HepG2 (cell line): Measurements from ENCODE around the gene RREB1. TPM values are rescaled to one million over a fixed set of nuclear protein-coding genes. Genes with fewer than 3 reads are reported as not detected.
A peak's percentile ranks its signal among the peaks of the same experiment; 100 is the strongest.

Source experiments
- ATF6 ChIP-seq: sonication (generic); formaldehyde crosslinking; conservative IDR thresholded peaks from 2 replicates; pipeline ENCODE4 v1.4.0; 2020; ENCODE audit warnings: missing genetic modification reagents
- BRCA1 ChIP-seq: sonication (generic); formaldehyde crosslinking; IDR thresholded peaks from 2 replicates; pipeline ENCODE4 v1.4.0; 2020; ENCODE audit warnings: missing genetic modification reagents
- GPBP1L1 ChIP-seq: sonication (generic); formaldehyde crosslinking; IDR thresholded peaks from 2 replicates; pipeline ENCODE4 v1.5.0; 2020; ENCODE audit warnings: mild to moderate bottlenecking, missing genetic modification reagents
- HDAC6 ChIP-seq: fragments of 200-600 bp; sonication (generic); IDR thresholded peaks from 2 replicates; pipeline ENCODE4 v1.7.0; 2017; ENCODE audit warnings: mild to moderate bottlenecking, antibody characterized with exemption, low read length, low read depth
- MATR3 ChIP-seq: sonication (generic); formaldehyde crosslinking; IDR thresholded peaks from 2 replicates; pipeline ENCODE4 v1.4.0; 2020; ENCODE audit warnings: missing genetic modification reagents
- MTA1 ChIP-seq: sonication (generic); formaldehyde crosslinking; IDR thresholded peaks from 2 replicates; pipeline ENCODE4 v1.4.0; 2020; ENCODE audit warnings: missing genetic modification reagents, mild to moderate bottlenecking, borderline replicate concordance
- PHF21A ChIP-seq: sonication (generic); formaldehyde crosslinking; IDR thresholded peaks from 2 replicates; pipeline ENCODE4 v1.5.0; 2020; ENCODE audit warnings: mild to moderate bottlenecking, missing genetic modification reagents
- PPARG ChIP-seq: conservative IDR thresholded peaks from 2 replicates; pipeline ENCODE4 v1.6.1; 2016; ENCODE audit warnings: missing biosample characterization, missing genetic modification reagents
- PRDM10 ChIP-seq: sonication (generic); formaldehyde crosslinking; IDR thresholded peaks from 2 replicates; pipeline ENCODE4 v1.4.0; 2020; ENCODE audit warnings: low read depth, missing genetic modification reagents
- PTBP1 ChIP-seq: fragments of 200-400 bp; formaldehyde crosslinking; IDR thresholded peaks from 2 replicates; pipeline ENCODE4 v1.6.1; 2018; ENCODE audit warnings: low read length, low read depth; ENCODE audit not compliant: poor library complexity, severe bottlenecking
- RAD21 ChIP-seq: fragments of 450-650 bp; formaldehyde crosslinking; IDR thresholded peaks from 2 replicates; pipeline ENCODE4 v1.5.0; 2020; ENCODE audit warnings: mild to moderate bottlenecking
- TAF1 ChIP-seq: sonication (generic); formaldehyde crosslinking; IDR thresholded peaks from 2 replicates; pipeline ENCODE4 v1.4.0; 2020; ENCODE audit warnings: missing genetic modification reagents
- YEATS4 ChIP-seq: sonication (generic); formaldehyde crosslinking; IDR thresholded peaks from 2 replicates; pipeline ENCODE4 v1.4.0; 2020; ENCODE audit warnings: missing genetic modification reagents, borderline replicate concordance
- ZFP62 ChIP-seq: sonication (generic); formaldehyde crosslinking; IDR thresholded peaks from 2 replicates; pipeline ENCODE4 v1.4.0; 2020; ENCODE audit warnings: missing genetic modification reagents
- ZMYM3 ChIP-seq: sonication (generic); formaldehyde crosslinking; IDR thresholded peaks from 2 replicates; pipeline ENCODE4 v1.5.1; 2020; ENCODE audit warnings: mild to moderate bottlenecking, missing genetic modification reagents
- ZNF24 ChIP-seq: fragments of 450-650 bp; IDR thresholded peaks from 2 replicates; pipeline ENCODE4 v1.6.1; 2017; ENCODE audit warnings: antibody characterized with exemption, mild to moderate bottlenecking
- ZNF275 ChIP-seq: sonication (generic); formaldehyde crosslinking; IDR thresholded peaks from 2 replicates; pipeline ENCODE4 v1.8.0; 2022; ENCODE audit warnings: missing genetic modification reagents, mild to moderate bottlenecking, inconsistent platforms, borderline replicate concordance
- ZNF776 ChIP-seq: sonication (generic); formaldehyde crosslinking; IDR thresholded peaks from 2 replicates; pipeline ENCODE4 v1.4.0; 2020; ENCODE audit warnings: mild to moderate bottlenecking, missing genetic modification reagents
- ZNF780A ChIP-seq: sonication (generic); formaldehyde crosslinking; IDR thresholded peaks from 2 replicates; pipeline ENCODE4 v1.8.0; 2022; ENCODE audit warnings: mild to moderate bottlenecking, missing genetic modification reagents, moderate library complexity
- ZNF841 ChIP-seq: sonication (generic); formaldehyde crosslinking; IDR thresholded peaks from 2 replicates; pipeline ENCODE4 v1.8.1; 2023; ENCODE audit warnings: missing genetic modification reagents, borderline replicate concordance
- polyA plus RNA-seq, 8 experiments: library from polyadenylated mRNA; depleted of rRNA in 3 of 8; stranded (reverse) in 7 of 8; unstranded in 1 of 8; fragments of >200 nt; fragmentation: Illumina TruSeq in 4 of 8; extraction: Trizol in 4 of 8; gene quantifications; 2 replicates each; pipeline versions ENCODE4 v1.2.1 to v1.2.3, GENCODE V29; 2011 to 2016; ENCODE audit warnings: low read depth in 4 of 8, missing spikeins in 1 of 8, mixed read lengths in 1 of 8; ENCODE audit not compliant: insufficient read depth in 1 of 8
- total RNA-seq, 5 experiments: library from RNA; depleted of rRNA; stranded (reverse); fragments of >200 nt; fragmentation: Illumina TruSeq; extraction: Trizol; gene quantifications; 2 replicates each; pipeline ENCODE4 v1.2.3, GENCODE V29; 2016; ENCODE audit warnings: low read depth in 1 of 5

RREB1 gene
- total and polyA plus RNA-seq, 2 of the 13 experiments (the other 11 are each of a cell fraction or from before 2014, with no cell fraction given) = 6.1 to 23.2 TPM

GRCh38 chr6:7241709-7242645, 134.2 kb downstream of the RREB1 start (continued):
- TF ChIP-seq PRDM10 (CRISPR knock-in tag) (peak; percentile 47; the same call in 1 of the 2 replicates), MATR3 (CRISPR knock-in tag) (no peak), PTBP1 (no peak), ZNF780A (CRISPR knock-in tag) (no peak), YEATS4 (CRISPR knock-in tag) (peak; percentile 62; the same call in 1 of the 2 replicates), ZNF24 (no peak), RAD21 (no peak; the same call in 1 of the 2 replicates), TAF1 (0 out of 2 replicates have a peak, but pooled peaks have one; percentile 29), BRCA1 (CRISPR knock-in tag) (peak; percentile 80; the same call in 1 of the 2 replicates), ZNF275 (CRISPR knock-in tag) (no peak), HDAC6 (no peak), PHF21A (CRISPR knock-in tag) (peak; percentile 41; the same call in 1 of the 2 replicates), PPARG (CRISPR knock-in tag) (peak; percentile 81; the same call in 1 of the 2 replicates), ZMYM3 (CRISPR knock-in tag) (peak; percentile 74), ZNF776 (CRISPR knock-in tag) (no peak), ZFP62 (CRISPR knock-in tag) (no peak), ATF6 (CRISPR knock-in tag) (no peak), ZNF841 (CRISPR knock-in tag) (no peak), MTA1 (CRISPR knock-in tag) (no peak), GPBP1L1 (CRISPR knock-in tag) (no peak)
